Endothelial cell of umbilical vein (primary cell): ENCODE data around the gene IL22RA1. TPM values are rescaled to one million over a fixed set of nuclear protein-coding genes. Genes with fewer than 3 reads are reported as not detected.

Source experiments
- Bru-seq: library from RNA; stranded (reverse); fragments of 400-500 nt; gene quantifications from one replicate; lab custom pipeline; 2021; lab: Mats Ljungman, UMichigan
- BruChase-seq, 2 experiments: library from RNA; stranded (reverse); fragments of 400-500 nt; gene quantifications; one replicate each; lab custom pipeline; 2021; lab: Mats Ljungman, UMichigan
- BruUV-seq: library from RNA; stranded (reverse); fragments of 400-500 nt; replicated peaks from 2 replicates; lab custom pipeline; 2021; lab: Mats Ljungman, UMichigan
- CTCF ChIA-PET: fragments of 300-600, 350-600 bp; sonication (Branson Sonifier 250); formaldehyde crosslinking; loops from one replicate; lab custom pipeline; 2021; ENCODE audit warnings: antibody characterized with exemption, inconsistent platforms; lab: Charles Lee
- POLR2A ChIA-PET: fragments of 300-600, 350-600 bp; sonication (Branson Sonifier 250); formaldehyde crosslinking; loops from one replicate; lab custom pipeline; 2021; ENCODE audit warnings: antibody characterized with exemption, inconsistent platforms; lab: Charles Lee
- DNase-seq: peaks from one replicate; pipeline ENCODE4 v3.0.0-alpha.2; 2011; ENCODE audit warnings: low read depth, low spot score
- FAIRE-seq: peaks from 2 replicates; lab custom pipeline; 2011; peaks lifted over from hg19 to GRCh38; lab: Jason Lieb, UNC
- H2AFZ ChIP-seq: 2 replicates; pipeline ENCODE4 v1.6.0; 2012; ENCODE audit warnings: low read depth, low read length, control low read depth, inconsistent platforms
- H3K27ac ChIP-seq: 2 replicates; pipeline ENCODE4 v1.5.1; 2011; ENCODE audit warnings: low read depth, mild to moderate bottlenecking, control low read depth, low read length, moderate library complexity; ENCODE audit not compliant: insufficient read depth
- H3K27me3 ChIP-seq, 2 experiments: 2 replicates each; pipeline versions ENCODE4 v1.6.0 to v1.6.1; 2011; ENCODE audit warnings: low read length in 2 of 2, mixed read lengths in 1 of 2; ENCODE audit not compliant: control insufficient read depth in 2 of 2, insufficient read depth in 2 of 2
- H3K36me3 ChIP-seq, 2 experiments: 2 replicates in 1 of 2; 3 replicates in 1 of 2; pipeline ENCODE4 v1.5.1; 2011; ENCODE audit warnings: low read length in 2 of 2, mild to moderate bottlenecking in 1 of 2, moderate library complexity in 1 of 2; ENCODE audit not compliant: control insufficient read depth in 2 of 2, insufficient read depth in 2 of 2; ENCODE audit errors: extremely low read depth in 1 of 2
- H3K4me1 ChIP-seq: 3 replicates; pipeline ENCODE4 v1.5.1; 2011; ENCODE audit warnings: mild to moderate bottlenecking, low read length; ENCODE audit not compliant: control insufficient read depth, insufficient read depth; ENCODE audit errors: extremely low read depth
- H3K4me2 ChIP-seq: 2 replicates; pipeline ENCODE4 v1.6.1; 2011; ENCODE audit warnings: low read length, control low read depth, mixed read lengths; ENCODE audit not compliant: insufficient read depth
- H3K4me3 ChIP-seq, 3 experiments: fragments of 200-600 bp in 1 of 3; sonication (generic), shearing (Covaris generic) in 1 of 3; replicated peaks in 1 of 3; 2 replicates each; pipeline ENCODE4 v1.5.1; 2011 to 2016; ENCODE audit warnings: control low read depth in 3 of 3, low read length in 3 of 3, mild to moderate bottlenecking in 2 of 3, inconsistent platforms in 1 of 3, low read depth in 1 of 3, moderate library complexity in 1 of 3; ENCODE audit not compliant: insufficient read depth in 1 of 3
- H3K79me2 ChIP-seq: 2 replicates; pipeline ENCODE4 v1.6.0; 2012; ENCODE audit warnings: low read length, inconsistent platforms; ENCODE audit not compliant: control insufficient read depth, insufficient read depth
- H3K9ac ChIP-seq: replicated peaks from 2 replicates; pipeline ENCODE3; 2011; ENCODE audit warnings: low read length, control low read depth; ENCODE audit not compliant: insufficient read depth; ENCODE audit errors: extremely low read depth
- H3K9me1 ChIP-seq: replicated peaks from 3 replicates; pipeline ENCODE4 v1.6.0; 2011; ENCODE audit warnings: mild to moderate bottlenecking, low read length; ENCODE audit not compliant: control insufficient read depth, insufficient read depth; ENCODE audit errors: extremely low read depth
- H3K9me3 ChIP-seq: replicated peaks from 2 replicates; pipeline ENCODE4 v1.5.1; 2012; ENCODE audit warnings: low read length, inconsistent platforms; ENCODE audit not compliant: control insufficient read depth, insufficient read depth
- H4K20me1 ChIP-seq: replicated peaks from 2 replicates; pipeline ENCODE3; 2011; ENCODE audit warnings: mild to moderate bottlenecking, low read length; ENCODE audit not compliant: control insufficient read depth, insufficient read depth; ENCODE audit errors: extremely low read depth
- EZH2 ChIP-seq: IDR thresholded peaks from 2 replicates; pipeline ENCODE4 v1.6.1; 2012; ENCODE audit warnings: borderline replicate concordance, low read depth, mild to moderate bottlenecking, moderate library complexity, low read length, inconsistent platforms; ENCODE audit not compliant: severe bottlenecking
- FOS ChIP-seq: IDR thresholded peaks from 2 replicates; pipeline ENCODE4 v1.6.1; 2011; ENCODE audit warnings: mild to moderate bottlenecking, low read length, moderate library complexity, borderline replicate concordance; ENCODE audit not compliant: insufficient read depth
- GATA2 ChIP-seq: IDR thresholded peaks from 2 replicates; pipeline ENCODE4 v1.7.0; 2011; ENCODE audit warnings: low read depth, mild to moderate bottlenecking, moderate library complexity, mixed read lengths, low read length; ENCODE audit not compliant: insufficient read length, insufficient read depth
- JUN ChIP-seq: IDR thresholded peaks from 2 replicates; pipeline ENCODE4 v1.6.1; 2011; ENCODE audit warnings: borderline replicate concordance, low read depth; ENCODE audit not compliant: insufficient read length, insufficient read depth
- MYC ChIP-seq: IDR thresholded peaks from one replicate; pipeline ENCODE4 v1.6.1; 2011; ENCODE audit warnings: mild to moderate bottlenecking, low read depth, low read length
- POLR2A ChIP-seq: IDR thresholded peaks from 2 replicates; pipeline ENCODE4 v1.6.1; 2012; ENCODE audit warnings: low read depth, mild to moderate bottlenecking, control low read depth, low read length
- POLR2AphosphoS5 ChIP-seq: IDR thresholded peaks from 2 replicates; pipeline ENCODE4 v1.6.1; 2012; ENCODE audit warnings: low read depth, mild to moderate bottlenecking, control low read depth, low read length, moderate library complexity; ENCODE audit not compliant: insufficient read depth
- dilution Hi-C: fragments of 300-500 bp; cut with MboI; formaldehyde crosslinking; loops from one replicate; pipeline ENCODE4 v1.15.0; 2019; ENCODE audit warnings: low sequenced_read_pairs; ENCODE audit not compliant: extremely low pct_ligation_motif_present
- intact Hi-C: fragments of 100-400 bp; cut with micrococcal nuclease; formaldehyde crosslinking; loops from one replicate; pipeline ENCODE4 v1.10.0; 2022
- long read RNA-seq: library from polyadenylated mRNA; stranded (forward); transcript quantifications from one replicate; pipeline ENCODE4 v2.0.0, GENCODE V29; 2021
- polyA minus RNA-seq, 3 experiments: library from RNA; depleted of rRNA, polyadenylated mRNA; stranded (reverse); fragments of >200 nt; gene quantifications; 1 replicate in 1 of 3; 2 replicates in 2 of 3; pipeline ENCODE4 v1.2.3, GENCODE V29; 2011
- polyA plus RNA-seq, 4 experiments: library from polyadenylated mRNA; depleted of rRNA in 3 of 4; stranded (reverse) in 3 of 4; unstranded in 1 of 4; fragments of >200 nt; gene quantifications; 2 replicates each; pipeline versions ENCODE4 v1.2.1 to v1.2.3, GENCODE V29; 2011 to 2012; ENCODE audit warnings: missing spikeins in 1 of 4
- total RNA-seq: library from RNA; stranded (reverse); gene quantifications from 2 replicates; pipeline ENCODE4 v1.2.3, GENCODE V29; 2021
- TF ChIP-seq, protein P1 (sequence below), 2 donors: IDR thresholded peaks; 1 replicate in 1 of 2; 2 replicates in 1 of 2; pipeline ENCODE4 v1.5.1; 2011; ENCODE audit warnings: low read length in 2 of 2, mild to moderate bottlenecking in 2 of 2, moderate library complexity in 2 of 2, control low read depth in 1 of 2, inconsistent platforms in 1 of 2, low read depth in 1 of 2; ENCODE audit not compliant: insufficient read depth in 1 of 2; ENCODE audit errors: extremely low read depth in 1 of 2
- TF ChIP-seq, protein P2 (sequence below): IDR thresholded peaks from 2 replicates; pipeline ENCODE4 v1.6.1; 2011; ENCODE audit not compliant: insufficient read depth, insufficient read length

Gene IL22RA1, protein sequence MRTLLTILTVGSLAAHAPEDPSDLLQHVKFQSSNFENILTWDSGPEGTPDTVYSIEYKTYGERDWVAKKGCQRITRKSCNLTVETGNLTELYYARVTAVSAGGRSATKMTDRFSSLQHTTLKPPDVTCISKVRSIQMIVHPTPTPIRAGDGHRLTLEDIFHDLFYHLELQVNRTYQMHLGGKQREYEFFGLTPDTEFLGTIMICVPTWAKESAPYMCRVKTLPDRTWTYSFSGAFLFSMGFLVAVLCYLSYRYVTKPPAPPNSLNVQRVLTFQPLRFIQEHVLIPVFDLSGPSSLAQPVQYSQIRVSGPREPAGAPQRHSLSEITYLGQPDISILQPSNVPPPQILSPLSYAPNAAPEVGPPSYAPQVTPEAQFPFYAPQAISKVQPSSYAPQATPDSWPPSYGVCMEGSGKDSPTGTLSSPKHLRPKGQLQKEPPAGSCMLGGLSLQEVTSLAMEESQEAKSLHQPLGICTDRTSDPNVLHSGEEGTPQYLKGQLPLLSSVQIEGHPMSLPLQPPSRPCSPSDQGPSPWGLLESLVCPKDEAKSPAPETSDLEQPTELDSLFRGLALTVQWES
- total RNA-seq (not detected in 2 replicates), polyA plus RNA-seq (not detected in 2 replicates), polyA minus RNA-seq (not detected in 2 replicates), Bru-seq, nascent RNA (percentile 7 among the genes with signal in this experiment), BruChase-seq, experiment 1, labeled RNA remaining after a 6-hour chase (not detected), BruChase-seq, experiment 2, labeled RNA remaining after a 2-hour chase (percentile 5 among the genes with signal in this experiment)
- not detected in 2 replicates for polyA plus RNA-seq (2011; cell fraction: cytosol; rRNA removed)
- not detected in 2 replicates for polyA plus RNA-seq (2011; cell fraction: nucleus; rRNA removed)
- polyA plus RNA-seq (2012) = not detected in 2 replicates
- 0.92 TPM for polyA minus RNA-seq (2011; cell fraction: cytosol; rRNA and poly(A)+ RNA removed)
- polyA minus RNA-seq (2011; cell fraction: nucleus; rRNA and poly(A)+ RNA removed) = not detected in 2 replicates
- long read RNA-seq = 0 reads

DNA sequence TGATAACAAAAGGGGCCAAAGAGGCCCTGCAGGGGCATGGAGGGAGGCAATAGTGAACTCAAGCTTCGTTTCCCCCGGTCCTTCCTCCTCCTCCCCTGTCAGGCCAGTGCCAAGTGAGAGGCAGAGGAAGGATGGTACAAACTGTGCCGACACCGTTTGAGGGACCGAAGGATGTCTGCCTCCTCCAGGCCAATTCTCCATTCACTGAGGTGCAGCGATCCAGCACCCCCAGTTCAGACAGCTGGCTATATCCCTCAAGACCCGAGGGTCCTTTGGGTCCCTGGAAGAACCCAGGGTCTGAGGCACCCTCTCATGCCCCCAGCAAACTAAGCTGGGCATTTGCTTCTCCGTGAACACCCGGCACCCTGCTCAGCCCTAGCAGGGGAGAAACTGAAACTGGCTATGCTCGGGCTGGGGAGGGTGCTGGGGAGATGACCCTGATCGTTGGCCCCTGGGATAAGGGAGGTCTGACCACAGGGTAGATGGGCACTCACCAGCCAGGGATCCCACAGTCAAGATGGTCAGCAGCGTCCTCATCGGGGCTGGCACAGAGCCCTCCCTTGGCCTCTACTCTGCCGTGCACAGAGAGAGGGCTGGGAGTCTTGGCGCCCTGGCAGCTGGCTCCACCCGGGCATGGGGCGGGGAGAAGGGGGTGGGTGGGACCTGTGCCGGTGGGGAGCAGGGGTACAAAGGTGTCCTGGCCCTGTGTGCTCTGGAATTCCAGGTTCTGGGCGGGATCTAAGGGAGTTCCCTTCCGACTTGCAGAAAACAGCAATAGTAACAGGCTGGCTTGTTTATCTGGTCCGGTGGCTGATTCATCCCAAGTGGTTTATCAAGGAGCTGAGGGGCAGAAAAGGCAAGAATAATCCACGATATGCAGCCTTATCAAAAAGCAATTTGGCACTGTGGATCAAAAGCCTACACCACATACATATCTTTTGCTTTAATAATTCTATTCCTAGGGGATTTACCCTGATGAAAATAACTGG is at the start of gene IL22RA1:
Gene IL22RA1 (minus strand): TSS at position 595 of the 989 bp plus-strand sequence. CDS start 58 bp downstream, at position 537.
- TF ChIP-seq GATA2 (no peak), JUN (no peak), MYC (no peak), FOS (no peak), EZH2 (no peak), POLR2AphosphoS5 (no peak), POLR2A (no peak)
- TF ChIP-seq, protein P1, sequence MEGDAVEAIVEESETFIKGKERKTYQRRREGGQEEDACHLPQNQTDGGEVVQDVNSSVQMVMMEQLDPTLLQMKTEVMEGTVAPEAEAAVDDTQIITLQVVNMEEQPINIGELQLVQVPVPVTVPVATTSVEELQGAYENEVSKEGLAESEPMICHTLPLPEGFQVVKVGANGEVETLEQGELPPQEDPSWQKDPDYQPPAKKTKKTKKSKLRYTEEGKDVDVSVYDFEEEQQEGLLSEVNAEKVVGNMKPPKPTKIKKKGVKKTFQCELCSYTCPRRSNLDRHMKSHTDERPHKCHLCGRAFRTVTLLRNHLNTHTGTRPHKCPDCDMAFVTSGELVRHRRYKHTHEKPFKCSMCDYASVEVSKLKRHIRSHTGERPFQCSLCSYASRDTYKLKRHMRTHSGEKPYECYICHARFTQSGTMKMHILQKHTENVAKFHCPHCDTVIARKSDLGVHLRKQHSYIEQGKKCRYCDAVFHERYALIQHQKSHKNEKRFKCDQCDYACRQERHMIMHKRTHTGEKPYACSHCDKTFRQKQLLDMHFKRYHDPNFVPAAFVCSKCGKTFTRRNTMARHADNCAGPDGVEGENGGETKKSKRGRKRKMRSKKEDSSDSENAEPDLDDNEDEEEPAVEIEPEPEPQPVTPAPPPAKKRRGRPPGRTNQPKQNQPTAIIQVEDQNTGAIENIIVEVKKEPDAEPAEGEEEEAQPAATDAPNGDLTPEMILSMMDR (IDR thresholded peaks at IDR 0.05; ENCODE audit: extremely low read depth in 1 of 2, insufficient read depth in 1 of 2, low read depth in 1 of 2, low read length in 2 of 2) = no peak
- TF ChIP-seq, protein P2, sequence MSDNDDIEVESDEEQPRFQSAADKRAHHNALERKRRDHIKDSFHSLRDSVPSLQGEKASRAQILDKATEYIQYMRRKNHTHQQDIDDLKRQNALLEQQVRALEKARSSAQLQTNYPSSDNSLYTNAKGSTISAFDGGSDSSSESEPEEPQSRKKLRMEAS = no peak
- no peak for FAIRE-seq
- ChIA-PET POLR2A (no interaction called here), CTCF (interaction anchor here (0.5 to 1.6 kb wide), 5 partner anchors 8 to 172 kb away, joined by 3 to 5 read pairs (median 5); no protein-coding TSS in a partner anchor)
- intact Hi-C loops = no loop called here
- Histone ChIP-seq H3K9me1 (no peaks in the 10 kb centered on the region), H3K4me1 (no peaks in the 10 kb centered on the region), H3K4me2 (no peak within 1 kb of the TSS), H2AFZ (no peak within 1 kb of the TSS), H3K9ac (no peak within 1 kb of the TSS), H4K20me1 (no peaks in the 10 kb centered on the region), H3K36me3 (no peaks in the 10 kb centered on the region), H3K4me3 (no peak within 1 kb of the TSS), H3K27me3 (peaks cover 0 to 2% of the 10 kb centered on the region in 2 experiments), H3K27ac (no peak within 1 kb of the TSS), H3K79me2 (no peaks in the 10 kb centered on the region), H3K9me3 (no peaks in the 10 kb centered on the region)
- no TSS peak for BruUV-seq
- no peak for DNase-seq
- dilution Hi-C loops = no loop called here
